Measurements from ENCODE around the gene GIGYF2. TPM values are rescaled to one million over a fixed set of nuclear protein-coding genes. Genes with fewer than 3 reads are reported as not detected.

Gene GIGYF2
- total RNA-seq, 4 donors from 2014 or later = 40.8 to 146 (median 76.0) TPM

DNA sequence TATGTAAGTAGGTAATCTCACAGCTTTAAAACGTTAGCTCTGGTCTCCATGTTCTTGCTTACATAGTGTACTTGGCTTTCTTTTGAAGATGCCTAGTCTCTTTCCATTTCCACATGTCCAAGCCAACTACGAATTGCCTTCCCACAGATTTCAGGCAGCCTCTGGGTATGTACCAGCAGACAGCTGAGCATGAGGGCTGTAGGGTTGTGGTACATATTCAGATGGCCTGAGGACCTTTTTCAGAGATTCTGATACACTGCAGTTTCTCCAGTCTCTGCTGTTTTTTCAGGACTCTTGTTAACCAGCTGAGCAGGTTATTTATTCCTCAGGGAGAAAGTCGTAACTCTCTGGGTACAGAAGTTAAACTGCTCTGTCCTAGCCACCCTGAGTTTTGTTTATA, 82.3 kb downstream of the GIGYF2 start:
- H3K9me3 ChIP-seq = no peaks in the 10 kb centered on the region
- H3K36me3 ChIP-seq = no peaks in the 10 kb centered on the region
- H3K27ac ChIP-seq = peak overlapping the region in 2 of 4 donors; percentile 11 to 22
- intact Hi-C loops (cut with DNase I; ENCODE audit: low total_unique reads) = no loop called here
- no peak for DNase-seq
- H3K4me1 ChIP-seq = peaks cover 4 to 19% (median 9%) of the 10 kb centered on the region in 4 donors
- TF ChIP-seq POLR2AphosphoS5 (IDR thresholded peaks at IDR 0.05) (no peak), EP300 (IDR thresholded peaks at IDR 0.05; ENCODE audit: low read depth) (no peak), POLR2A (IDR thresholded peaks at IDR 0.05) (no peak)
- TF ChIP-seq, protein P1, sequence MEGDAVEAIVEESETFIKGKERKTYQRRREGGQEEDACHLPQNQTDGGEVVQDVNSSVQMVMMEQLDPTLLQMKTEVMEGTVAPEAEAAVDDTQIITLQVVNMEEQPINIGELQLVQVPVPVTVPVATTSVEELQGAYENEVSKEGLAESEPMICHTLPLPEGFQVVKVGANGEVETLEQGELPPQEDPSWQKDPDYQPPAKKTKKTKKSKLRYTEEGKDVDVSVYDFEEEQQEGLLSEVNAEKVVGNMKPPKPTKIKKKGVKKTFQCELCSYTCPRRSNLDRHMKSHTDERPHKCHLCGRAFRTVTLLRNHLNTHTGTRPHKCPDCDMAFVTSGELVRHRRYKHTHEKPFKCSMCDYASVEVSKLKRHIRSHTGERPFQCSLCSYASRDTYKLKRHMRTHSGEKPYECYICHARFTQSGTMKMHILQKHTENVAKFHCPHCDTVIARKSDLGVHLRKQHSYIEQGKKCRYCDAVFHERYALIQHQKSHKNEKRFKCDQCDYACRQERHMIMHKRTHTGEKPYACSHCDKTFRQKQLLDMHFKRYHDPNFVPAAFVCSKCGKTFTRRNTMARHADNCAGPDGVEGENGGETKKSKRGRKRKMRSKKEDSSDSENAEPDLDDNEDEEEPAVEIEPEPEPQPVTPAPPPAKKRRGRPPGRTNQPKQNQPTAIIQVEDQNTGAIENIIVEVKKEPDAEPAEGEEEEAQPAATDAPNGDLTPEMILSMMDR (IDR thresholded peaks at IDR 0.05) = no peak
- 48 to 53% methylated on average over 3 of the region's 3 CpGs for WGBS, 2 donors (ENCODE audit: low coverage in 1 of 2)
- H3K27me3 ChIP-seq = no peaks in the 10 kb centered on the region
- H3K4me3 ChIP-seq = no peak overlapping the region
- in situ Hi-C loops (cut with MboI; ENCODE audit: low pct_ligation_motif_present in 1 of 4, low pct_unique_long_range_greater_than_20kb in 1 of 4, low sequenced_read_pairs in 3 of 4) = no loop called here

- peak overlapping the region in 1 of 4 donors; percentile 22 for H3K27ac ChIP-seq
- WGBS, 2 donors (ENCODE audit: low coverage in 1 of 2) = 34 to 36% methylated on average over 1 of the region's 1 CpG
- in situ Hi-C loops (cut with MboI; ENCODE audit: low pct_ligation_motif_present in 1 of 4, low pct_unique_long_range_greater_than_20kb in 1 of 4, low sequenced_read_pairs in 3 of 4) = no loop called here
- H3K4me3 ChIP-seq = no peak overlapping the region
- no peaks in the 10 kb centered on the region for H3K36me3 ChIP-seq
- H3K4me1 ChIP-seq = peaks cover 4 to 19% (median 9%) of the 10 kb centered on the region in 4 donors
- intact Hi-C loops (cut with DNase I; ENCODE audit: low total_unique reads) = no loop called here
- no peaks in the 10 kb centered on the region for H3K27me3 ChIP-seq
- DNase-seq = no peak
- no peaks in the 10 kb centered on the region for H3K9me3 ChIP-seq
- TF ChIP-seq, protein P1 (IDR thresholded peaks at IDR 0.05) = no peak
- TF ChIP-seq POLR2AphosphoS5 (IDR thresholded peaks at IDR 0.05) = no peak
- no peak for TF ChIP-seq POLR2A (IDR thresholded peaks at IDR 0.05)
- no peak for TF ChIP-seq EP300 (IDR thresholded peaks at IDR 0.05; ENCODE audit: low read depth)
Measured at GRCh38 chr2:232779934-232780333, 82.8 kb downstream of the GIGYF2 start.

- TF ChIP-seq EP300 (IDR thresholded peaks at IDR 0.05; ENCODE audit: low read depth) (no peak), POLR2AphosphoS5 (IDR thresholded peaks at IDR 0.05) (no peak), POLR2A (IDR thresholded peaks at IDR 0.05) (no peak)
- TF ChIP-seq, protein P1 (IDR thresholded peaks at IDR 0.05) = no peak
- Histone ChIP-seq H3K36me3 (no peaks in the 10 kb centered on the region), H3K4me1 (peaks cover 4 to 19% (median 9%) of the 10 kb centered on the region in 4 donors), H3K27ac (no peak overlapping the region), H3K4me3 (no peak overlapping the region), H3K27me3 (no peaks in the 10 kb centered on the region), H3K9me3 (no peaks in the 10 kb centered on the region)
- in situ Hi-C loops (cut with MboI; ENCODE audit: low pct_ligation_motif_present in 1 of 4, low pct_unique_long_range_greater_than_20kb in 1 of 4, low sequenced_read_pairs in 3 of 4) (no loop called here), intact Hi-C loops (cut with DNase I; ENCODE audit: low total_unique reads) (no loop called here)
- DNase-seq = no peak
Measured at GRCh38 chr2:232781765-232782164, 84.6 kb downstream of the GIGYF2 start.

DNA sequence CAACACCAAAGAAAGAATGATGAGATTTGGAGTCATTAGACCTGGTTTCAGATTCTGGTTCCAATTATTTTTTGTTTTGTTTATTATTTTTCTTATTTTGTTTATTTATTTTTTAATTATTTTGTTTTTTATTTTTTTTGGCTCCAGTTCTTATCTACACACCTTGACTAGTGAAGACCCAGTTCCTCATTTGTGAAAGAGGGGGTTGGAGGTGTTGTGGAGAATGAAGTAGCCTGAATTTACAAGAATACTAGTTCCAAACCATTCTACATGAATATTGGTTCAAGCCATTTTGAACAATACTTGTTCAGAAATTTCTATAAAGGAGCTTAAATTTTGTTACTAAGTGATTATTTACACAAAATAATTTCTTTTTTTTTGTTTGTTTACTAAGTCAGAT, 86.1 kb downstream of the GIGYF2 start:
- TF ChIP-seq POLR2AphosphoS5 (IDR thresholded peaks at IDR 0.05) (no peak), EP300 (IDR thresholded peaks at IDR 0.05; ENCODE audit: low read depth) (no peak), POLR2A (IDR thresholded peaks at IDR 0.05) (no peak)
- TF ChIP-seq, protein P1 (IDR thresholded peaks at IDR 0.05) = no peak
- H3K4me1 ChIP-seq = peaks cover 7 to 23% (median 10%) of the 10 kb centered on the region in 4 donors
- peaks cover 0 to 7% (median 0%) of the 10 kb centered on the region in 4 donors for H3K36me3 ChIP-seq
- intact Hi-C loops (cut with DNase I; ENCODE audit: low total_unique reads) (no loop called here), in situ Hi-C loops (cut with MboI; ENCODE audit: low pct_ligation_motif_present in 1 of 4, low pct_unique_long_range_greater_than_20kb in 1 of 4, low sequenced_read_pairs in 3 of 4) (no loop called here)
- no peak for DNase-seq
- H3K27ac ChIP-seq = no peak overlapping the region
- no peaks in the 10 kb centered on the region for H3K27me3 ChIP-seq
- H3K4me3 ChIP-seq = no peak overlapping the region
- no peaks in the 10 kb centered on the region for H3K9me3 ChIP-seq

All from transverse colon (tissue), 4 donors.